HG02610 (cell line): ENCODE data around the gene MACROD2.

ENCODE experiments used
- ATAC-seq: cut with Tn5 transposase; IDR thresholded peaks from one replicate; pipeline ENCODE4 v1.9.1; 2021; ENCODE audit warnings: mild to moderate bottlenecking, moderate library complexity; ENCODE audit not compliant: unreplicated experiment

The MACROD2 gene

DNA sequence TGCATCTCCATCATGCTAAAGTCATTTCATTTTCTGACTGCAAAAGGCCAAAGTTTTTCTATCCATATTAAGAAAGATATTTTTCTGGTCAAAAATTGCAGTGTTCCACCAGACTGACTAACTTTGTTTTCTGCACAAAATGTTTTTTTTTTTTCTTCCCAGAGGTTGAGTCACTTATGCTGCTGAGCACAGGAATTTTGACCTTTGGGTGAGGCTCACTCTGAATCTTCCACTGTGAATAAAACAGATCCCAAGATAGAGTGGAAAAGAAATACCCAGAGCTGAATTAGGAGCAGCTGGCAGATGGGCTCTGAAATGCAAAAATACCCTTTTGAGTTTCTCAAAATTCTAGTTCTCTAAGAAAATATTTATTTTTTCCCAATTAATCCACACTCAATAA, 1581.1 kb downstream of the MACROD2 start:
- no peak for ATAC-seq

DNA sequence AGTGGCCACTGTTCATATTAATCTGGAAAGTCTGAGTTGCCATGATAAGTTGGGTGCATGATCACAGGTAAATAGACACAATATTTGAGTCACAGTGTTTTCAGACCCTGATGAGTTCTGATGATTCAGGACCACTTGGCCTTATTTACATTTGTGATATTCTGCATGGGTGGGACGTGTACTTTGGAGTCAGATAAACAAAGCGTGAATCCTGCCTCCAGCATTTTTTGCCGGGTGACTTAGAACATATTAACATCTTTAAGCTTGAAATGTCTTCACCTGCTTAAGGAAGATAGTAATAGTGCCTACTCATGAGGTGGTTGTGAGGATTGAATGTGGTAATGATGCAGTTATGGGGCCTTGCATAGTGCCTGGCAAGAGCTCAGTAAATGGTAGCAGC, 1582.8 kb downstream of the MACROD2 start:
- no peak for ATAC-seq

DNA sequence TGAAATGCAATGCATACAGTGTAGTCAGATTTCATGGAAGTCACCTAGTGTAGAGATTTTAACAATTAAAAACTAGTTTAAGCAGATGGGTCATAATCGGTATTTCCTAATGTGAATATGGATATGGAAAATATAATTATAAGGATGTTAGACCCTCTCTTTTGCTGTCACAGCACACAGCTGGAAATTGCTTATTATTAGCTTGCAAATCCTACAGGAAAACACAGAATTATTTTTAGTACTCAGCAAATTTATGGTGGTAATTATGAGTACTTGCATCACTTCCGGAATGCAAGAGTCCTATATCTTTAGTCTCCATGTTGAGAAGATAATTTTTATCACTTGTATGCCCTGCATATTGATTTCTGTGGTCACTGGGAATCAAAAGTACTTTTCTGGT, 1584.4 kb downstream of the MACROD2 start:
- no peak for ATAC-seq

DNA sequence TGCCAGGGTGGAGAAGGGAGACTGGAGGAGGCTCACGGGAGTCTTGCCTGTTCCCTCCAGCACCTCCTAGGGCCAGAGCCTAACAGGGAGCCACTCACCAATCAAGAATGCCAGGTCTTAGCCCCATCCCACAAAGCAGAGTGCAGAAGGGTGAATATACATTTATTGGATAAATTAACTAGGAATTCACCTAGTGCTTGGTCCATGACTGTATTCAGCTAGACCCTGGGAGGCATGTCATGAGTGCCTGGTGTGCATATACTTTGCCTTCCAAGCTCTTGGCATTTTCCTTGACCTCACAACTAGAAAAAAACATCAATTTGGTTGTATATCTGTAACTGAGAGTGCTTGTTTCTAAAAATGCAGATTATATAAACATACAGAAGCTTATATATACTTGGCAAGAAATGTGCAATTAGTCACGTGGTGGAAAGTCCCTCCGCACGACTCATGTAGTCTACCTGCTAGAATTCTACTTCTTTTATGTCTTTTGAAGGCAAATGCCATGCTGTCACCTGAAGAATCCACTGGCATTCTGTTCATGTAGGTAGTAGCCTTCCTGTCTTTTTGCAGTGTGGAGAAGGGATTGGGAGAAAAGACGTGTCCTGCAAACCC, 1586.9 kb downstream of the MACROD2 start:
- no peak for ATAC-seq

DNA sequence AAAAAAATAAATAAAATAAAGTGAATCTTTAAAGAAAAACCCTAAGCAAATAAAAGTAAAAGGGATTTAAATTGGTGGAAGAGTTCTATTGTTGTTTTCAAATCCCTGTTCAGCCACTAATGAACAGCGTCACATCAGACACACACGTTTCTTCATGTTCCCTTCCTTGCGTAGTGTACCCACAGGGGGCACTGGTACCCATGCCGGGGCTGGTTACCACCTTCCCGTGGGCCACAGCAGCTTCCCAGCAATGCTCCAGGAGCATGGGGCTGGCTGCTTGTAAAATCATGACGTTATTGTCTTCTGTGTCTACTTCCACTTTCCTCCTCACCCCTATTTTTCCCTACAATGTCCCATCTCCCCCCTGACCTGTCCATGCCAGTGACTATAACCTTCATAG, 1589.2 kb downstream of the MACROD2 start:
- no peak for ATAC-seq

DNA sequence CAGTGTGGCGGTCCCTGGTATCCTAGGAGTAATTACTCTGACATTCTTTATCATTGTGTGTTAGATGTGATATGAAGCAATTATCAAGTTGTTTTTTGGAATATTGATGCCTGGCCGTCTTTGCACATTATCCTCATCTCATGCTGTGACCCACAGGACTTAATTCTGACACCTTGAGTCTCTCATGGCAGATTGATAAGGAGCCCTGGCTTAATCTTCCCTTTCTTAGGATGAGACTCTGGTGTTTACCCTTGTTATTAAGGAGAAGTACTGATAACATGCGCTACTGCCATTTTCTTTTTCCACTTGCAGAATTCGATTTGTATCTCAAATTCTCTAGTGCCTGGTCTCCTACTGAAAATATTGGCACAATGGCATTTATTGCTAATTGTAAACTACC, 1597.8 kb downstream of the MACROD2 start:
- no peak for ATAC-seq

DNA sequence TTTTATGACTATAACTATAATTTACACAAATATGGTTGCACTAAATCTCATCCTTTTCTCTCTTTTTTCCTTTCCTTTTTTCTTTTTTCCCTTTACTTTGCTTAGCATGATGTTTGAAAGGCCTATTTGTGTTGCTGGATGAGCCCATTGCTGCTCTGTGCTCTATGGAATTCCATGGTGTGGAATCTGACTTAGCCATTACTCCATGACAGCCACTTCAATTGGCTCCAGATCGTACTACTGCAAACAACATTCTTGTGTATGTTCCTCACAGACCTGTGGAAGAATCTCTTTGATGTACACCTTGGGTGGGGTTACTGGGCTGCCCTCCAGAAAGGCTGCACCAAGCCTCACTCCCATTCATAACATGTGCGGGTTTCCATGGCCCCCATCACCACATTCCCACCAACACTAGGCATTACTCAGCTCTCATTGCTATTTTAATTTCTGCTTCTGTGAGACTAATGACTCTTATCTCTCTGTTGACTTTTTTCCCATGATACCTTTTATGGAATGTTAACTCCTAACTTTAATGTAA, 1598.9 kb downstream of the MACROD2 start:
- no peak for ATAC-seq

DNA sequence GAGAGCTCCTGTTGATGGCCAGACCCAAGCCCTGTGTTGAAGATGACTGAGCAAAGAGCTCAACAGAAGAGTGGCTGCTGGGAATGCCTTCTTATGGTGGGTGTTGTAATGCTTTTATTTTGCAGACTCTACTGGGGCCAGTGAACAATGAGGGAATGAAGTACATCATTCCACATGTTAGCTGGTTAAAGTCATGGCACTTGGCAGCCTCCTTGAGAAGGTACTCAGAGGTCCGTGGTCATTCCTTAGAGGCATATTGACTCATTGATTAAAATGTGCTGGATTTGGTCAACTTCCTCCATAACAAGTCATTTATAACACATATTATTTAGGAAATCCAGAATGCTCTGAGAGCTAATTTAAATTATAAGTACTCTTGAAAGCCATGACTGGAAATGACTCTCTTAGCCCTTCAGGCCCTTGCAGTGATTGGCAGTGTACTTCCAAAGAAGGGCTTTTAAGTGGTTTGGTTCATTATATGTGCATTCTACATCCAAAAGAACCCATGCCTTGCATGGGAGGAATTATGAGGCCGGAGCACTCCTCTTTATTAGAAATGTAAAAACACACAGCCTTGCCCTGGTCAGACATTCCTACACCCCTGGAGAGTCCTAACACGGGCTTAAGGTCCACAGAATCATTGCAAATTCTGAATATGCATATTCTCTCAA, 1601.0 kb downstream of the MACROD2 start:
- no peak for ATAC-seq

DNA sequence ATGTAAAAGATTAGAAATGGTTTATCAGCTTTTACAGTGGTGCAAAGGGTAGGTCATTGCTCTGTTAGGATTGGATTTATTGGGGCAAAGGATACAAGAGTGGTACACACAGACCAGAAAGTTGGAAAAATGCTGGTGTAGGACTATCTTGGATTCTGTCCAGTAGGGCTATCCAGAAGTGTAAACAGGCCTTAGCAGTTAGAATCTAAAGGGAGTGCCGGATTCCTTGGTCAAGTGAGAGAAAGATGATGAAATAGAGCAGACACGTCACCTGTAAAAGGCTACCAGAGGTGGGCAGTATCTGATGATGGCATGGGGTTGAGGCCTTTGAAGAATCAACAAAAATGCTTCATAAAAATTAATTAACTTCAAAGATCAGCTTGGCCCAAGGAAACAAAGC, 1602.0 kb downstream of the MACROD2 start:
- no peak for ATAC-seq

DNA sequence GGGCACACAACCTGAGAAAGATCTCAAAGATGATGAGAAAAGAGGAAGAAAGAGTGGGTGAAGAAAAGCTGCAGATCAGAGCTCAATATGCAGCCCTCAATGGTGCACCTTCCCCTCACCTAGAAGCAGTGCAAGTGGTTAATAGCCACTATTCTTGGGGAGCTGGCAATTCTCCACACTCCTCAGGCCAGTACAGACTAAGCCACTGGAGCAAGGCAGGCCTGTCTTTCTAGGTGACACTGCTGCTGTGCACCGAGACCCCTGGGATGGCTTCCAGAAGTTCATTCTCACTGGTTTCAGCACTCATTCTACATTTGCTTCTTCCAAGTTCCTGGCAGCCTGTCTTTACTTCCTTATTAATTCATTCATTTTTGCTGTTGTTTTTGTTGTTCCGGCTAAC, 1604.6 kb downstream of the MACROD2 start:
- no peak for ATAC-seq

DNA sequence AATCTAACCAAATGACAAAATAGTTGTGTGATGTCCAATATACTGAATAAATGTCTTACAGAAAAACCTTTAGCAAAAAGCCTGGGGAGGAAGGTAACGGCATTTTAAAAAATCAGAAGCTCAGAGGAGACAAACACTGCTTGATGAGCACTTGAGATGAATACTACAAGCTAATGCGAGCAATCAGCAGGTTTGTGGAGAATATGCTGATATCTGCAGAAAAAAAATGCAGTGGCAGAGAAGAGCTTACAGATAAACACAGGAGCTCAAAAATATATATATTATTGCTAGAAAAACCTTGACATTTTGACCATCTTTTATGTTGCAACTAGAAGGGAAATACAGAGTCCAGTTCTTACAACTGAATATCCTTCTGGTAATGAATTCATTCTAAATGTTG, 1605.2 kb downstream of the MACROD2 start:
- no peak for ATAC-seq

DNA sequence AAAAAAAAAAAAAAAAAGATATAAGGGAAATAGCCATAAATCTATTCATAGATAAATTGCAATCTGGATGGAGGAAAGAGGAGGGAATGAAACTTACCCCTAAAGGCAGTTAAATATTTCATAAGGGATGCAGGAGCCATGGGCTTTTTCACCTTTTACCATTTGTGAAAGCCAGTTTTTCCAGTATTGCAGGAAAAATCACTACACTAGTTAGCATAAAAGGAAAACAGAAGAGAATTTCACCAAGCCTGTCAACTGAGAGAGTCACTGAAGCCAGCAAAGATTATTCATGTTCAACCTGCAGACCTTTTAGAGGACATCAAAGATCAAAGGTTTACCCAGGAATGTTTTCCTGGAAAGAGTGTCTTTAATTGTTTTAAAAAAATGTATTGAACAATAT, 1608.2 kb downstream of the MACROD2 start:
- ATAC-seq = no peak

DNA sequence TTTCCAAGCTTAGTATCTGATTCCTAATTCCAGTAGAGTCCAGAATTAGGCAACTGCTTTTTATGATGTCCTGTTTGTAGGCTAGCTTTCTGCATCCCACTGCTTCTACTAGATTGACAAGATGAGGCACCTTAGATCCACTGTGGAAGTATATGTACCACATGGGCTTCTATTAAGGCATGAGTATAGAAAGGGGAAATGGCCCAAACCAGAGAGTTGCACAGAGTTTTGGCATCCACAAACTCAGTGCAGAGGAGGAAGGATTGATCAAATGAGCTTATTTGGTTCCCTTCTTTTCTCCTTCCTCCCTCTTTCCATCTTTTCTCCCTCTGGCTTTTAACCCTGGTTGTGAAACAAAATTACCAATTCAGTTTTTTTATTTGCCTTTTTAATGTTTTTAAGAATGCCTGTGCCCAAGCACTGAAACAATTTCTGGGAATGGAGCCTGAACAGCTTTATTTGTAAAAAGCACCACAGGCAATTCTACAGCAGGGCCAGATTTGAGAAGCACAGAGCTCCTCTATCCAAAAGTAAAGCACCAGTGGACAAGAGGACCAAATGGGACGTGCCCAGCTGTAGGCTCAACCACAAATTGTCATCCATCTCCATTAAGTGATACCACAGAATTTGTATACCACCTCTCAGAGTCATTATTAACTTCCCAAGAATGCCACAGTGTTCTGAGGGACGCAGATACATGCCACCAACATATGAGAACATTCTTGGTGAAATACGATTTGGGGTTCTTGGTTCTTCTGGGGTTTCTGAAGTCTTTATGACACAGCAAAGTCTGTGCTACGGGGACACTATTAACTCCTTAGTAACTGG, 1608.9 kb downstream of the MACROD2 start:
- peak; percentile 64 for ATAC-seq

DNA sequence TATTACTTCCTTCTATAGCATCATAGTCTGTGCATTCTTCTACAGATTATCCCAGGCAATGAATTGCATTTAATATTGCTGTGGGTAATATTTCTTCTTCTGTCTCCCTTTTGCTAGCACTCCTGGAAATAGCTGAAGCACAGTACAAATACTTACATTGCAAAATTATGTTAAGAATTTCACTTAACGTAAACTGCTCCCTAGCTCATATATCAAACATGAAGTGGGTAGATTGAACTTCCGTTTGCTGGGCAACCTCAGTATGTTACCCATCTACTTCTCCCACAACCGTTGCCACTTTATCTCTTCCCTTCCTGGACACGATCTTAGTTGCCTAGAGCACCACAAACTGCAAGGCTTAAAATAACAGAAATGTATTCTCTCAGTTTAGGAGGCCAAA, 1614.6 kb downstream of the MACROD2 start:
- no peak for ATAC-seq

DNA sequence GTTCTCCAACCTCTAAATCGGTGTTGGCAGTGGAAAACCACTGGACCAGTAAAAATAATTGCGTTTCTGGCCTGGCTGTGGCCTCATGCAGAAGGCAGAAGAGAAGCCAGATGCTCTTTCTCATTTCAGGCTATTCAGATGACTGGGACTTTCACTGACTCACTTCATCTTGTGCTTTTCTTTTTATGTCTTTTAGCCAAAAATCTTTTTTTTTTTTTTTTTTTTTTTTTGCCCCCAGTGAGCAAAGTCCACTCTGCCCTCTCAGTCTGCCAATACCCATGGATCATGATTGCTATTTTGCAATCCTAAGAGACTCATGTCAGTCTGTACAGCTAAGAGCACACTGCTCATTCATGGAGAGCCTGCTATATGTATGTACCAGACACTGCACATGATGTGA, 1615.5 kb downstream of the MACROD2 start:
- ATAC-seq = peak; percentile 87

DNA sequence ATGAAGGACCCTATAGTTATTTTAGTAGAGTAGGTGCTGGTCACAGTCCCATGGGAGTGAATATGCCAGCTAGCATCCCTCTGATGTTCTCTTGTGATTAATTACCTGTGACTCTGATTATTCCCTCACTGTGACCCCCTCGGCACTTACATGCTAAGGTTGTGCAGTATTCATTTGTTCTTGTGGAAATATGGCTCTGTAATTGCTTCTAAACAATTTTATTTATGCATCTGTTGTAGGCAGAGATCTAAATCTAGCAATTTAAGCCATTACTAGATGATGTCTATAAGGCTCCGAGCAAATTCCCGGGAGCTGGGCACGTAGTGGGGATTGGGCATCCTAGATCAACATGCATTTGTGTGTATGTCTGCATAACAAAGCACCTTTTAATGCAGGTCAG, 1616.2 kb downstream of the MACROD2 start:
- no peak for ATAC-seq

DNA sequence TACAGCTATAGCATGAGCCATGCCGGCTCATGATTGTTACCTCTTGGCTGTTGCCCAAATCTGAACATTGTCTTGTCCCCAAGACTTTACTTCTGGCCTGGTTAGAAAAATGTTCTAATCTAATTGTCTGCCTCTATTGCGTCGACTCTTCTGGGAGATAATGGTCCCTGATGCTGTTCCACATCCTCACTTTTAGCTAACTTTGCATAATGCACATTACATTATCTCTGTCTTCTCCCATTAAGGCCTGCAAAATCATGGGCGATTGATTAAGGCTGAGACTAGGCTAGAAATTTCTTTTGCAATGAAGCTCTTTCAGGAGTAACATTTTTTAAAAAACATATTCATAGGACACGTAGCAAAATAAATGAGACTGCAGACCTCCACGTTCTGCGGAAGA, 1616.9 kb downstream of the MACROD2 start:
- ATAC-seq = no peak

DNA sequence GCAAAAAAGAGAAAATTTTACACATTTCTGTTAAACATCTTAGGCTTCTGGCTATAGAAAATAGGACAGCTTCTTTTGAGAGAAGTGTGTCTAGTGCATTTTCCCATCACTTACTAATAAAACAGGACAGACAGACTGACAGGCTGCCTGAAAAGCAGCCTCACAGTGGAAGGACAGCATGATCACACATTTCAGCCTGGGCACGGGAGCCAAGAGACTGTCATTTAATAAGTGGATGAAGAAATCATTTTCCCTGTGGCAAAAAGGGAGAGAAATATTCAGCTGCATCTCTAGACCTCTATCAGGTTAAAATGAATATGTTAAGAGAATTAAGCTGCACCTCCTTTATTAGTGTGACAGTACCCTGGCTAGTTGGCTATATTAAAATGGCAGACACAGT, 1617.5 kb downstream of the MACROD2 start:
- no peak for ATAC-seq

DNA sequence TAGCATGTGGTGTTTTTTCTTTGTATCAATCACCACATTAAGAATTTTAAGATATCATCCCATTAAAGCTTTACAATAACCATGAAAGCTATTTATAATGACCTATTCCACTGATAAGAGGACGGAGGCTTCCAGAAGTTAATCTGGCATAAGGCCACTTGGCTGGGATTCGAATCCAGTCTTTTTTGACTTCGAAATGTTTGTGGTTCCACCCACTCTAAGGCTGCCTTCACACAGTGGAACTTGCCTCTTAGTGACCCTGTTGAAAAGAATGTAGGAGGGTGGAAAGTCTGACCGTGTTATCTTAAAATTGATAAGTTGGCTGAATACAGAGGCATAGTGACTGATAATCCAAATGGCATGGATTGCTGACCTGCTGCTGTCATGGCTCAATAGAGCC, 1618.2 kb downstream of the MACROD2 start:
- ATAC-seq = no peak

DNA sequence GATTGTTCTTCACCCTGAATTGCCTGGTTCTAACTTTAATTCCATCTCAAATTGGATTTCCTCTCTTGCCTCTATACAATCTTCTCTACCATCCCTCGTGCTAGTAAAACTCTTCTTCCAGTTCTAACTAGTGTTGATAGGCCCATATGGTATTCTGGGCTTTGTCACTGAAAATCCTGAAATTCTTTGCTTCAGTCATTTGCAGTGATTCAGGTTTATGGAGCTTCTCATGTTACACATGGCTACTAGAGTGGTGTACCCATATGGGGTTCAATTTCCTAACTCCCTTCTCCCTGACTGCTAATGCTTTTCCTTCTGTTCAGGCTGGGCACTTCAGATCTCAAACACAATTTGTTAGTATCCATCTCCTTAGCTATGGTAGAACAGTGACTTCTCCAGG, 1621.3 kb downstream of the MACROD2 start:
- no peak for ATAC-seq

DNA sequence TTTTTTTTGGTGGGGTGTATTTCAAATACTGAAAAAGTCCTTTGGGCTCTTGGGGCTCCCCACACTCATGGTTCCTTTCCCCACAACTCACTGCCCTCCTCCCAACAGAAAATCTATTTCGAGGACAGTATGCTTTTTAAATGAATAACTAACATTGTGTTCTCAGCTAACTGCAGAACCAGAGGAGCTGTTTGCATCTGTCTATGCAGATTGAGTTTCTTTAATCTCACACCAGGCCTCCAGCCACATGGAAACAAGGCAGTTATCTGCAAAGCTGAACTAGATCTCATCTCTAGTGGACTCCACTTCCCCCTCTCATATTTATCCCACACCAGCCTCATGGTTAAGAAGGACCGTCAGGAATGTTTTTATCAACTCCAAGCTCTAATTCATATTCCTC, 1622.8 kb downstream of the MACROD2 start:
- no peak for ATAC-seq

DNA sequence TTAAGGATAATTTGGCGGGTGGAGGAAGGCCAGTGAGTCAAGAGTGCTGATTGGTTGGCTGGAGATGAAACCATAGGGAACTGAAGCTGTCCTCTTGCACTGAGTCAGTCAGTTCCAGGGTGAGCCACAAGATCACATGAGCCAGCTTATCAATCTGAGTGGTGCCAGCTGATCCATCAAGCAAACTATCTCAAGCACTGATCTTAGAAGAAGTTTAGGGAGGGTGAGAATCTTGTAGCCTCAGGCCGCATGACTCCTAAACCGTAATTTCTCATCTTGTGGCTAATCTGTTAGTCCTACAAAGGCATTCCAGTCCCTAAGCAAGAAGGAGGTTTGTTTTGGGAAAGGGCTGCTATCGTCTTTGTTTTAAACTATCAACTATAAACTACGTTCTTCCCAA, 1623.6 kb downstream of the MACROD2 start:
- ATAC-seq = no peak
